Loucy (cell line): ENCODE measurements around the gene DNAJC28.
"Not testable (repeated sequence)": the region's sequence is repeated elsewhere in the genome, so short reads cannot be mapped to it uniquely, and the experiment has no call there.

Experiments
- H2AFZ ChIP-seq: fragments of 200-600 bp; sonication (generic); 2 replicates; pipeline ENCODE4 v1.6.0; 2016; ENCODE audit warnings: antibody characterized with exemption, mild to moderate bottlenecking, low read length, moderate library complexity
- H3F3A ChIP-seq: fragments of 200-600 bp; 2 replicates; pipeline ENCODE4 v1.6.0; 2016; ENCODE audit warnings: antibody characterized with exemption, low read depth, mild to moderate bottlenecking
- H3K27me3 ChIP-seq: fragments of 200-600 bp; sonication (generic); 2 replicates; pipeline ENCODE4 v1.6.1; 2014; ENCODE audit warnings: low read length, mild to moderate bottlenecking; ENCODE audit not compliant: insufficient read depth, poor library complexity, severe bottlenecking
- H3K36me3 ChIP-seq: fragments of 200-600 bp; sonication (generic); 2 replicates; pipeline ENCODE4 v1.6.1; 2016; ENCODE audit warnings: low read length; ENCODE audit not compliant: insufficient read depth
- H3K4me1 ChIP-seq: fragments of 200-600 bp; sonication (generic); 2 replicates; pipeline ENCODE4 v1.5.1; 2014; ENCODE audit warnings: low read length, mild to moderate bottlenecking; ENCODE audit not compliant: insufficient read depth, poor library complexity, severe bottlenecking
- H3K4me2 ChIP-seq: fragments of 200-600 bp; sonication (generic); 2 replicates; pipeline ENCODE4 v1.6.0; 2014; ENCODE audit warnings: antibody characterized with exemption, low read length, low read depth, mild to moderate bottlenecking; ENCODE audit not compliant: poor library complexity, severe bottlenecking
- H3K4me3 ChIP-seq: fragments of 200-600 bp; sonication (generic); 2 replicates; pipeline ENCODE4 v1.5.1; 2014; ENCODE audit warnings: low read length, mild to moderate bottlenecking, mixed read lengths; ENCODE audit not compliant: poor library complexity, severe bottlenecking
- H3K79me2 ChIP-seq: fragments of 200-600 bp; sonication (generic); 2 replicates; pipeline ENCODE4 v1.6.1; 2014; ENCODE audit warnings: low read length; ENCODE audit not compliant: insufficient read depth
- H3K9ac ChIP-seq: fragments of 200-600 bp; sonication (generic); 2 replicates; pipeline ENCODE4 v1.6.0; 2014; ENCODE audit warnings: mild to moderate bottlenecking, low read depth, low read length, moderate library complexity; ENCODE audit not compliant: poor library complexity, severe bottlenecking
- H3K9me2 ChIP-seq: fragments of 200-600 bp; sonication (generic); replicated peaks from 2 replicates; pipeline ENCODE4 v1.6.1; 2016; ENCODE audit warnings: low read depth, low read length, mixed read lengths
- H3K9me3 ChIP-seq: fragments of 200-600 bp; sonication (generic); 2 replicates; pipeline ENCODE4 v1.6.1; 2014; ENCODE audit warnings: mild to moderate bottlenecking, antibody characterized with exemption, low read length, low read depth; ENCODE audit not compliant: insufficient read depth
- H4K20me1 ChIP-seq: fragments of 200-600 bp; sonication (generic); 2 replicates; pipeline ENCODE4 v1.6.0; 2014; ENCODE audit warnings: antibody characterized with exemption, low read length, mild to moderate bottlenecking; ENCODE audit not compliant: insufficient read depth, poor library complexity, severe bottlenecking
- CTCF ChIP-seq: fragments of 200-600 bp; sonication (generic); conservative IDR thresholded peaks from 2 replicates; pipeline ENCODE4 v1.5.1; 2014; ENCODE audit warnings: mild to moderate bottlenecking, antibody characterized with exemption, low read length
- EZH2phosphoT487 ChIP-seq: fragments of 200-600 bp; IDR thresholded peaks from 2 replicates; pipeline ENCODE4 v1.6.1; 2018; ENCODE audit warnings: antibody characterized with exemption, mild to moderate bottlenecking, moderate library complexity, borderline replicate concordance

Gene DNAJC28

GRCh38 chr21:33512481-33512880 lies 21.0 kb upstream of the DNAJC28 start:
- no peaks in the 10 kb centered on the region for H4K20me1 ChIP-seq
- no peak overlapping the region for H3K9ac ChIP-seq
- H3K9me3 ChIP-seq, result no peaks in the 10 kb centered on the region
- no peaks in the 10 kb centered on the region for H3F3A ChIP-seq
- no peaks in the 10 kb centered on the region for H3K9me2 ChIP-seq
- H3K79me2 ChIP-seq, result no peaks in the 10 kb centered on the region
- H3K4me3 ChIP-seq, result no peak overlapping the region
- H3K4me1 ChIP-seq, result no peaks in the 10 kb centered on the region
- peaks cover 30% of the 10 kb centered on the region; the same call in 1 of the 2 replicates for H3K36me3 ChIP-seq
- no peaks in the 10 kb centered on the region for H3K27me3 ChIP-seq
- no peak for TF ChIP-seq CTCF
- no peak for TF ChIP-seq EZH2phosphoT487
- no peak overlapping the region for H2AFZ ChIP-seq
- H3K4me2 ChIP-seq, result no peak overlapping the region

GRCh38 chr21:33511639-33512038 lies 20.1 kb upstream of the DNAJC28 start:
- H4K20me1 ChIP-seq, result no peaks in the 10 kb centered on the region
- peaks cover 24% of the 10 kb centered on the region; the same call in 1 of the 2 replicates for H3K36me3 ChIP-seq
- no peak overlapping the region for H3K4me3 ChIP-seq
- no peak overlapping the region for H3K9ac ChIP-seq
- H2AFZ ChIP-seq, result no peak overlapping the region
- no peaks in the 10 kb centered on the region for H3K27me3 ChIP-seq
- H3K9me3 ChIP-seq, result no peaks in the 10 kb centered on the region
- no peak for TF ChIP-seq EZH2phosphoT487
- TF ChIP-seq CTCF, result no peak
- H3K79me2 ChIP-seq, result no peaks in the 10 kb centered on the region
- no peaks in the 10 kb centered on the region for H3K4me1 ChIP-seq
- H3K9me2 ChIP-seq, result no peaks in the 10 kb centered on the region
- no peaks in the 10 kb centered on the region for H3F3A ChIP-seq
- H3K4me2 ChIP-seq, result no peak overlapping the region

GRCh38 chr21:33510826-33511225 lies 19.3 kb upstream of the DNAJC28 start:
- Histone ChIP-seq H3K4me1 (no peaks in the 10 kb centered on the region), H3K36me3 (peaks cover 19% of the 10 kb centered on the region; the same call in 1 of the 2 replicates), H3K9ac (no peak overlapping the region), H4K20me1 (no peaks in the 10 kb centered on the region), H2AFZ (no peak overlapping the region), H3F3A (no peaks in the 10 kb centered on the region), H3K9me3 (no peaks in the 10 kb centered on the region), H3K27me3 (no peaks in the 10 kb centered on the region), H3K79me2 (no peaks in the 10 kb centered on the region), H3K4me3 (no peak overlapping the region), H3K9me2 (no peaks in the 10 kb centered on the region), H3K4me2 (no peak overlapping the region)
- no peak for TF ChIP-seq CTCF
- TF ChIP-seq EZH2phosphoT487, result no peak

GRCh38 chr21:33507003-33507402 lies 15.5 kb upstream of the DNAJC28 start:
- not testable (repeated sequence) for H3K9ac ChIP-seq, H3K4me2 ChIP-seq, H3F3A ChIP-seq, H4K20me1 ChIP-seq, H2AFZ ChIP-seq, H3K9me2 ChIP-seq, H3K4me1 ChIP-seq, H3K4me3 ChIP-seq, H3K9me3 ChIP-seq, H3K27me3 ChIP-seq, H3K79me2 ChIP-seq
- H3K36me3 ChIP-seq, result peaks cover 19% of the 10 kb centered on the region; the same call in 1 of the 2 replicates
